Activated T-cell treated with anti-CD3 and anti-CD28 coated beads, Interleukin-2, amount 50 U/mL, for 72 hours (primary cell): ENCODE results near the gene ZDHHC24. TPM values are rescaled to one million over a fixed set of nuclear protein-coding genes. Genes with fewer than 3 reads are reported as not detected.
A peak's percentile ranks its signal among the peaks of the same experiment; 100 is the strongest.

ENCODE experiments used
- ATAC-seq, 2 donors: fragments of 150-1000 bp; cut with Tn5 transposase; replicated peaks in 1 of 2; 2 replicates each; pipeline ENCODE4 v1.10.0; 2021; ENCODE audit warnings: moderate library complexity in 2 of 2, mild to moderate bottlenecking in 1 of 2
- DNase-seq, 2 donors: peaks; one replicate each; pipeline ENCODE4 v3.0.0; 2021 to 2022; ENCODE audit warnings: mixed read lengths in 1 of 2
- H3K27ac Mint-ChIP-seq: one replicate; pipeline ENCODE4 v1.8.0; 2022; ENCODE audit warnings: mild to moderate bottlenecking, moderate library complexity, mixed read lengths
- H3K27me3 Mint-ChIP-seq: one replicate; pipeline ENCODE4 v1.8.0; 2022; ENCODE audit warnings: low read depth, mixed read lengths
- H3K36me3 Mint-ChIP-seq, 2 donors: one replicate each; pipeline ENCODE4 v1.8.0; 2022; ENCODE audit warnings: mixed read lengths in 2 of 2, mild to moderate bottlenecking in 1 of 2; ENCODE audit not compliant: insufficient read depth in 2 of 2
- H3K4me1 Mint-ChIP-seq: one replicate; pipeline ENCODE4 v1.8.0; 2022; ENCODE audit warnings: low read depth, mixed read lengths
- H3K4me3 Mint-ChIP-seq, 2 donors: one replicate each; pipeline ENCODE4 v1.8.0; 2022; ENCODE audit warnings: mild to moderate bottlenecking in 2 of 2, mixed read lengths in 2 of 2, moderate library complexity in 2 of 2
- H3K9me3 Mint-ChIP-seq, 2 donors: one replicate each; pipeline ENCODE4 v1.8.0; 2022; ENCODE audit warnings: mixed read lengths in 2 of 2
- total RNA-seq, 2 donors: library from RNA; stranded (reverse); gene quantifications; one replicate each; pipeline ENCODE4 v1.2.3, GENCODE V29; 2022

ZDHHC24 gene
- total RNA-seq, 2 donors from 2014 or later = 19.8 to 22.0 TPM

- H3K4me3 Mint-ChIP-seq = no peak overlapping the region
- peaks cover 5 to 7% of the 10 kb centered on the region in 2 donors for H3K9me3 Mint-ChIP-seq
- peaks cover 27% of the 10 kb centered on the region for H3K4me1 Mint-ChIP-seq
- peaks cover 3 to 4% of the 10 kb centered on the region in 2 donors for H3K36me3 Mint-ChIP-seq
- H3K27ac Mint-ChIP-seq = no peak overlapping the region
- ATAC-seq (no peak), DNase-seq (no peak)
- H3K27me3 Mint-ChIP-seq = peaks cover 18% of the 10 kb centered on the region
Measured at GRCh38 chr11:66580803-66581202, 35.0 kb upstream of the ZDHHC24 start.

DNA sequence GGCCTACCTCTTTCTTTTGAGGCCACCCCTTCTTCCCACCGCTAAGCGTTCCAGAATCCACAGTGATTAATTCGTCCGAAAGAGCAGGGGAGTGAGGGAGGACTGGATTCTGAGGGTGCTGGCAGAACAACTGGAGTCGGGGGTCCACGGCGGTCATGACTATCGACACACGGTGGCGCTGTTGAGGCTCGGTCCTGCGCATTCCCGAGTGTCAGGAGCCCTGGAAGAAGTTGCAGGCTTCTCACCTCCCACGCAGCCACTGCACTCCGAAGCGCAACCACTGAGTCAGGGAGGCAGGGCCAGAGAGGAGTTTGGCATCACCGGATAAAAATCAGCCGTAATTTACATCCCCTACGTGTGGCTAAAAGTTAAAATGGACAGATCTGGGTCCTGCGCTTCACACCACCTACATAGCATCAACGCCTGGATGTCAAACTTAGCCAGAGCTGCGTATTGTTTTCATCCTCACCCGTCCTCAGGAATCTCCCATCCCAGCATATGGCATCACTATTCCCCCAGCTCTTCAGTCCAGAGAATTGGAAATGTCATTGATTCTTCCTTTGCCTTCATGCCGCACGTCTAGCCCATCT is 33.3 kb upstream of the ZDHHC24 start:
- DNase-seq (peak; percentile 78 to 80), ATAC-seq (peak; percentile 78 to 86)
- H3K4me3 Mint-ChIP-seq = peak overlapping the region; percentile 29 to 65
- peaks cover 5 to 7% of the 10 kb centered on the region in 2 donors for H3K9me3 Mint-ChIP-seq
- no peak overlapping the region for H3K27ac Mint-ChIP-seq
- peaks cover 3 to 4% of the 10 kb centered on the region in 2 donors for H3K36me3 Mint-ChIP-seq
- H3K4me1 Mint-ChIP-seq = peaks cover 27% of the 10 kb centered on the region
- H3K27me3 Mint-ChIP-seq = peaks cover 35% of the 10 kb centered on the region

DNA sequence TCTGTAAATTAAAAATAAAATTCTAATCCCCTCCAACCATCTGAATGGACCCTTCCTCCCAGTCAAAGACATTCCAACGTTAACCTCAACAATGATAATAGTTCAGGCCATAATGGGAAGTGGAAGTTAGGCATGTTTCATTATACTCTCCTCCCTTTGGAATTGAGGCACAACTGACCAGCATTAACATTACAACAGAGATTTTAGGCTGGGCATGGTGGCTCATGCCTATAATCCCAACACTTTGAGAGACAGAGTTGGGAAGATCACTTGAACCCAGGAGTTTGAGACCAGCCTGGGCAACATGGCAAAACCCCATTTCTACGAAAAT is 25.0 kb upstream of the ZDHHC24 start:
- H3K4me3 Mint-ChIP-seq = no peak overlapping the region
- H3K27me3 Mint-ChIP-seq = peaks cover 25% of the 10 kb centered on the region
- H3K27ac Mint-ChIP-seq = no peak overlapping the region
- peaks cover 5% of the 10 kb centered on the region for H3K4me1 Mint-ChIP-seq
- H3K36me3 Mint-ChIP-seq = peaks cover 0 to 1% of the 10 kb centered on the region in 2 donors
- no peaks in the 10 kb centered on the region for H3K9me3 Mint-ChIP-seq
- no peak for ATAC-seq
- no peak for DNase-seq

- Mint-ChIP-seq H3K27ac (no peak overlapping the region), H3K4me1 (peaks cover 5% of the 10 kb centered on the region), H3K4me3 (no peak overlapping the region), H3K36me3 (peaks cover 0 to 1% of the 10 kb centered on the region in 2 donors), H3K9me3 (no peaks in the 10 kb centered on the region), H3K27me3 (peaks cover 20% of the 10 kb centered on the region)
- ATAC-seq = no peak
- no peak for DNase-seq
Measured at GRCh38 chr11:66570079-66570849, 24.4 kb upstream of the ZDHHC24 start.

DNA sequence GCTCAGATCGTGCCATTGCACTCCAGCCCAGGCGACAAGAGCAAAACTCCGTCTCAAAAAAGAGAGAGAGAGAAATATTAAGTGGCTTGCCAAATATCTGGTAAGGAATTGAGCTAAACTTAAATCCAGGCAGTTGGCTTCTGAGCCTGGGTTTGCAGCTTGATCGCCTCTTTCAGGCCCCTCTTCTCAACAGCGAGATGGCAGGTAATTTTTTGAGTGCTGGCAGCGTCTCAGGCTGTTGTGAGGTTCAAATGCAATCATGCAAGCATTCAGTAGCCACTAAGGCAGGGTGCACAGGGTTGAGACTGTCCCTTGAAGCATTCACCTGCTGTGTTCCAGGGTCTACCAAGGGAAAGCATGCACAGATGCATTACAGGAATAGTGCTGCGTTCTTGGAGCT is 23.2 kb upstream of the ZDHHC24 start:
- Mint-ChIP-seq H3K4me3 (peak overlapping the region; percentile 79 to 83), H3K9me3 (no peaks in the 10 kb centered on the region), H3K36me3 (peaks cover 0 to 1% of the 10 kb centered on the region in 2 donors), H3K4me1 (peaks cover 5% of the 10 kb centered on the region), H3K27me3 (peaks cover 8% of the 10 kb centered on the region), H3K27ac (no peak overlapping the region)
- ATAC-seq (no peak), DNase-seq (no peak)

GRCh38 chr11:66568124-66568916 is 22.5 kb upstream of the ZDHHC24 start, which contains the start of gene CTSF:
TSS of gene CTSF (minus strand) at chr11:66568606. CDS start at chr11:66568486, 120 bp downstream.
- H3K9me3 Mint-ChIP-seq = no peaks in the 10 kb centered on the region
- DNase-seq = peak; percentile 78 to 82
- ATAC-seq = peak; percentile 97
- H3K36me3 Mint-ChIP-seq = peaks cover 0 to 1% of the 10 kb centered on the region in 2 donors
- no peak within 1 kb of the TSS for H3K27ac Mint-ChIP-seq
- H3K4me3 Mint-ChIP-seq = peak within 1 kb of the TSS; percentile 80 to 83
- peaks cover 5% of the 10 kb centered on the region for H3K4me1 Mint-ChIP-seq
- H3K27me3 Mint-ChIP-seq = peaks cover 4% of the 10 kb centered on the region

GRCh38 chr11:66567787-66568123 is 21.9 kb upstream of the ZDHHC24 start:
- H3K27ac Mint-ChIP-seq = no peak overlapping the region
- no peak for ATAC-seq
- peaks cover 5% of the 10 kb centered on the region for H3K4me1 Mint-ChIP-seq
- DNase-seq = no peak
- H3K4me3 Mint-ChIP-seq = peak overlapping the region; percentile 80
- peaks cover 4% of the 10 kb centered on the region for H3K27me3 Mint-ChIP-seq
- peaks cover 0 to 1% of the 10 kb centered on the region in 2 donors for H3K36me3 Mint-ChIP-seq
- H3K9me3 Mint-ChIP-seq = no peaks in the 10 kb centered on the region

DNA sequence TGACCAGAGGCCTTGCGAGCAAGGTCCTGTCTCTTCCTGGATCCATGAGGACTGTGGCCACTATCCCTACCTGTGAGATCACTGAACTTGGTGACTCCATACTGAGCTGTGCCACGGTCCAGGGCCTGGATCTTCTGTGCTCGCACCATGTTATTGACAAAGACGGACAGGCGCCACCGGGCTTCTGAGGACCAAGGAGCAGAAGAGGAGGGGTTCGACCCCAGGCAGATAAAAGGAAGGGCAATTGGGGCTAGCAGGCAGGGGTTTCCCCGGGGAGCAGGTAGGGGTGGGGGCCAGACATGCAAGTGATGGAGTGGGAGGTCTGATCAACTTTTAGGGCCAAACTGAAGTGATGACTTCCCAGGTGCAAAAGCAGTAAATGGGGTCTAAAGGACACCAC is 20.4 kb upstream of the ZDHHC24 start:
- ATAC-seq (no peak), DNase-seq (no peak)
- H3K27me3 Mint-ChIP-seq = peaks cover 4% of the 10 kb centered on the region
- H3K36me3 Mint-ChIP-seq = peaks cover 0 to 1% of the 10 kb centered on the region in 2 donors
- no peaks in the 10 kb centered on the region for H3K9me3 Mint-ChIP-seq
- H3K4me1 Mint-ChIP-seq = peaks cover 5% of the 10 kb centered on the region
- no peak overlapping the region for H3K27ac Mint-ChIP-seq
- no peak overlapping the region for H3K4me3 Mint-ChIP-seq

- Mint-ChIP-seq H3K4me1 (peaks cover 5% of the 10 kb centered on the region), H3K27me3 (peaks cover 4% of the 10 kb centered on the region), H3K27ac (no peak overlapping the region), H3K36me3 (peaks cover 0 to 1% of the 10 kb centered on the region in 2 donors), H3K4me3 (no peak overlapping the region), H3K9me3 (no peaks in the 10 kb centered on the region)
- DNase-seq (no peak), ATAC-seq (no peak)
Measured at GRCh38 chr11:66564984-66565383, 19.1 kb upstream of the ZDHHC24 start.

GRCh38 chr11:66564538-66564937 is 18.7 kb upstream of the ZDHHC24 start:
- DNase-seq (no peak), ATAC-seq (no peak)
- Mint-ChIP-seq H3K36me3 (peaks cover 0 to 1% of the 10 kb centered on the region in 2 donors), H3K4me1 (peaks cover 5% of the 10 kb centered on the region), H3K27ac (no peak overlapping the region), H3K27me3 (peaks cover 4% of the 10 kb centered on the region), H3K9me3 (no peaks in the 10 kb centered on the region), H3K4me3 (no peak overlapping the region)

GRCh38 chr11:66563832-66564231 is 18.0 kb upstream of the ZDHHC24 start:
- Mint-ChIP-seq H3K9me3 (no peaks in the 10 kb centered on the region), H3K4me3 (no peak overlapping the region), H3K27me3 (peaks cover 5% of the 10 kb centered on the region), H3K4me1 (peaks cover 8% of the 10 kb centered on the region), H3K27ac (no peak overlapping the region), H3K36me3 (peaks cover 0 to 1% of the 10 kb centered on the region in 2 donors)
- ATAC-seq (no peak), DNase-seq (no peak)

GRCh38 chr11:66562907-66563583 is 17.2 kb upstream of the ZDHHC24 start:
- H3K27ac Mint-ChIP-seq = no peak overlapping the region
- no peak for ATAC-seq
- H3K4me3 Mint-ChIP-seq = no peak overlapping the region
- H3K27me3 Mint-ChIP-seq = peaks cover 11% of the 10 kb centered on the region
- H3K4me1 Mint-ChIP-seq = peaks cover 6% of the 10 kb centered on the region
- H3K9me3 Mint-ChIP-seq = no peaks in the 10 kb centered on the region
- no peak for DNase-seq
- H3K36me3 Mint-ChIP-seq = peaks cover 0 to 1% of the 10 kb centered on the region in 2 donors

- H3K9me3 Mint-ChIP-seq = no peaks in the 10 kb centered on the region
Measured at GRCh38 chr11:66562275-66562674, 16.4 kb upstream of the ZDHHC24 start.

More at GRCh38 chr11:66562275-66562674, 16.4 kb upstream of the ZDHHC24 start:
- Mint-ChIP-seq H3K36me3 (peaks cover 0 to 1% of the 10 kb centered on the region in 2 donors), H3K27ac (no peak overlapping the region), H3K27me3 (peaks cover 16% of the 10 kb centered on the region), H3K4me3 (no peak overlapping the region), H3K4me1 (peaks cover 6% of the 10 kb centered on the region)
- DNase-seq (no peak), ATAC-seq (no peak)
